Measurements from ENCODE around the gene GAB2. TPM values are rescaled to one million over a fixed set of nuclear protein-coding genes. Genes with fewer than 3 reads are reported as not detected.

Gene GAB2
- total and polyA plus RNA-seq, 10 of the 15 experiments (the other 5 are each of a cell fraction or from before 2014, with no cell fraction given) = 0.69 to 12.6 (median 3.8) TPM

- TF ChIP-seq NR2F1 (conservative IDR thresholded peaks at IDR 0.05) = no peak
Measured at GRCh38 chr11:78256962-78257361, 160.7 kb downstream of the GAB2 start (continued).

GRCh38 chr11:78255919-78256318 is 161.7 kb downstream of the GAB2 start:
- SMC1A ChIA-PET (ENCODE audit: uncharacterized antibody, unreplicated experiment) = no interaction called here
- POLR2A ChIA-PET = no interaction called here
- CTCF ChIA-PET = interaction anchor here (2.2 kb wide), 1 partner anchor 28 kb away, joined by 10 read pairs; no protein-coding TSS in a partner anchor
- H3K36me3 ChIP-seq (ENCODE audit: control insufficient read depth in 2 of 2, insufficient read depth in 2 of 2, low read length in 1 of 2) = no peaks in the 10 kb centered on the region
- no peaks in the 10 kb centered on the region for H3K4me1 ChIP-seq (ENCODE audit: control insufficient read depth, insufficient read depth, low read length)
- BruUV-seq (replicated peaks) = no TSS peak
- in situ Hi-C loops (cut with MboI) (no loop called here), intact Hi-C loops (cut with micrococcal nuclease; ENCODE audit: unreplicated experiment) (no loop called here)
- RAD21 ChIA-PET (ENCODE audit: unreplicated experiment) = no interaction called here
- no peaks in the 10 kb centered on the region for H3K9me3 ChIP-seq (replicated peaks; ENCODE audit: control insufficient read depth, insufficient read depth, low read length)
- no peak overlapping the region for H2AFZ ChIP-seq (ENCODE audit: control insufficient read depth, low read depth, low read length)
- 52% methylated on average over 2 of the region's 2 CpGs for WGBS (ENCODE audit: insufficient coverage, insufficient replicate concordance, low lambda C conversion rate, missing lambda C conversion rate)
- no peak overlapping the region for H3K27ac ChIP-seq (ENCODE audit: control insufficient read depth, insufficient read depth)
- no peak for DNase-seq (ENCODE audit: low read depth, low spot score)
- H3K79me2 ChIP-seq (ENCODE audit: control insufficient read depth, insufficient read depth, low read length) = no peaks in the 10 kb centered on the region
- no peak overlapping the region for H3K9ac ChIP-seq (ENCODE audit: control insufficient read depth, insufficient read depth, low read length)
- no peaks in the 10 kb centered on the region for H4K20me1 ChIP-seq (ENCODE audit: control insufficient read depth, insufficient read depth)
- H3K4me2 ChIP-seq (ENCODE audit: control insufficient read depth, insufficient read depth) = no peak overlapping the region
- H3K27me3 ChIP-seq (replicated peaks in 1 of 2; ENCODE audit: control insufficient read depth in 2 of 2, insufficient read depth in 2 of 2, low read length in 1 of 2) = no peaks in the 10 kb centered on the region
- FAIRE-seq = no peak
- no peak overlapping the region for H3K4me3 ChIP-seq
- ATAC-seq = no peak
- no peak for TF ChIP-seq CHD2 (IDR thresholded peaks at IDR 0.05; ENCODE audit: borderline replicate concordance, low read depth, low read length)
- no peak for TF ChIP-seq EP300 (IDR thresholded peaks at IDR 0.05; ENCODE audit: borderline replicate concordance in 1 of 2, control insufficient read depth in 1 of 2, low read depth in 2 of 2, low read length in 2 of 2)
- TF ChIP-seq TCF12 (IDR thresholded peaks at IDR 0.05; ENCODE audit: low read depth, low read length) = no peak
- TF ChIP-seq, protein P1, sequence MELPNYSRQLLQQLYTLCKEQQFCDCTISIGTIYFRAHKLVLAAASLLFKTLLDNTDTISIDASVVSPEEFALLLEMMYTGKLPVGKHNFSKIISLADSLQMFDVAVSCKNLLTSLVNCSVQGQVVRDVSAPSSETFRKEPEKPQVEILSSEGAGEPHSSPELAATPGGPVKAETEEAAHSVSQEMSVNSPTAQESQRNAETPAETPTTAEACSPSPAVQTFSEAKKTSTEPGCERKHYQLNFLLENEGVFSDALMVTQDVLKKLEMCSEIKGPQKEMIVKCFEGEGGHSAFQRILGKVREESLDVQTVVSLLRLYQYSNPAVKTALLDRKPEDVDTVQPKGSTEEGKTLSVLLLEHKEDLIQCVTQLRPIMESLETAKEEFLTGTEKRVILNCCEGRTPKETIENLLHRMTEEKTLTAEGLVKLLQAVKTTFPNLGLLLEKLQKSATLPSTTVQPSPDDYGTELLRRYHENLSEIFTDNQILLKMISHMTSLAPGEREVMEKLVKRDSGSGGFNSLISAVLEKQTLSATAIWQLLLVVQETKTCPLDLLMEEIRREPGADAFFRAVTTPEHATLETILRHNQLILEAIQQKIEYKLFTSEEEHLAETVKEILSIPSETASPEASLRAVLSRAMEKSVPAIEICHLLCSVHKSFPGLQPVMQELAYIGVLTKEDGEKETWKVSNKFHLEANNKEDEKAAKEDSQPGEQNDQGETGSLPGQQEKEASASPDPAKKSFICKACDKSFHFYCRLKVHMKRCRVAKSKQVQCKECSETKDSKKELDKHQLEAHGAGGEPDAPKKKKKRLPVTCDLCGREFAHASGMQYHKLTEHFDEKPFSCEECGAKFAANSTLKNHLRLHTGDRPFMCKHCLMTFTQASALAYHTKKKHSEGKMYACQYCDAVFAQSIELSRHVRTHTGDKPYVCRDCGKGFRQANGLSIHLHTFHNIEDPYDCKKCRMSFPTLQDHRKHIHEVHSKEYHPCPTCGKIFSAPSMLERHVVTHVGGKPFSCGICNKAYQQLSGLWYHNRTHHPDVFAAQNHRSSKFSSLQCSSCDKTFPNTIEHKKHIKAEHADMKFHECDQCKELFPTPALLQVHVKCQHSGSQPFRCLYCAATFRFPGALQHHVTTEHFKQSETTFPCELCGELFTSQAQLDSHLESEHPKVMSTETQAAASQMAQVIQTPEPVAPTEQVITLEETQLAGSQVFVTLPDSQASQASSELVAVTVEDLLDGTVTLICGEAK (IDR thresholded peaks at IDR 0.05; ENCODE audit: borderline replicate concordance) = no peak
- TF ChIP-seq RAD51 (IDR thresholded peaks at IDR 0.05) = no peak
- no peak for TF ChIP-seq TBL1XR1 (IDR thresholded peaks at IDR 0.05; ENCODE audit: low read depth, low read length)
- no peak for TF ChIP-seq ZSCAN29 (IDR thresholded peaks at IDR 0.05)
- TF ChIP-seq SMAD5 (IDR thresholded peaks at IDR 0.05; ENCODE audit: low read depth) = no peak
- TF ChIP-seq, protein P2, sequence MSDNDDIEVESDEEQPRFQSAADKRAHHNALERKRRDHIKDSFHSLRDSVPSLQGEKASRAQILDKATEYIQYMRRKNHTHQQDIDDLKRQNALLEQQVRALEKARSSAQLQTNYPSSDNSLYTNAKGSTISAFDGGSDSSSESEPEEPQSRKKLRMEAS (IDR thresholded peaks at IDR 0.05; ENCODE audit: low read depth, low read length) = no peak
- no peak for TF ChIP-seq CTCF (IDR thresholded peaks at IDR 0.05 in 2 of 3, conservative IDR thresholded peaks at IDR 0.05 in 1 of 3; ENCODE audit: control insufficient read depth in 2 of 3, extremely low read depth in 1 of 3, insufficient read depth in 1 of 3, low read depth in 3 of 3, low read length in 3 of 3)
- no peak for TF ChIP-seq GATAD2B (conservative IDR thresholded peaks at IDR 0.05; ENCODE audit: low read depth)
- TF ChIP-seq MLLT1 (IDR thresholded peaks at IDR 0.05) = no peak
- TF ChIP-seq ASH2L (IDR thresholded peaks at IDR 0.05; ENCODE audit: borderline replicate concordance, low read depth) = no peak
